HepG2 (cell line): Measurements from ENCODE around the gene RPL11. TPM values are rescaled to one million over a fixed set of nuclear protein-coding genes. Genes with fewer than 3 reads are reported as not detected.

Experiments
- ATAC-seq: fragments of 200-7000 bp; cut with Tn5 transposase; 3 replicates; pipeline ENCODE4 v1.9.1; 2020; ENCODE audit warnings: mild to moderate bottlenecking, moderate library complexity
- BruUV-seq: library from RNA; stranded (reverse); fragments of 400-500 nt; replicated peaks from 2 replicates; lab custom pipeline; 2021; lab: Mats Ljungman, UMichigan
- CTCF ChIA-PET: fragments of 300-600 bp; formaldehyde crosslinking; extraction: SDS; loops from one replicate; lab custom pipeline; 2021; ENCODE audit warnings: low total read pairs, inconsistent platforms, low intra/inter-chr PET ratio; lab: Yijun Ruan, JAX
- POLR2A ChIA-PET: fragments of 350-600 bp; sonication (Branson Sonifier 250); formaldehyde crosslinking; loops from one replicate; lab custom pipeline; 2020; ENCODE audit warnings: antibody characterized with exemption, inconsistent platforms; lab: Yijun Ruan, JAX
- DNase-seq: peaks from one replicate; pipeline ENCODE4 v3.0.0-alpha.2; 2015; ENCODE audit warnings: low spot score
- FAIRE-seq: peaks from 3 replicates; lab custom pipeline; 2011; peaks lifted over from hg19 to GRCh38; lab: Jason Lieb, UNC
- H2AFZ ChIP-seq: one replicate; pipeline ENCODE4 v1.6.1; 2011; ENCODE audit warnings: low read length, inconsistent platforms
- H3K27ac ChIP-seq: fragments of 300-600 bp; 3 replicates; pipeline ENCODE4 v1.8.0; 2011; ENCODE audit warnings: mixed run types, mild to moderate bottlenecking, mixed read lengths, low read length, inconsistent platforms; ENCODE audit not compliant: insufficient read depth; ENCODE audit errors: extremely low read length
- H3K27me3 ChIP-seq, 2 experiments: fragments of 200-600 bp in 1 of 2; 2 replicates in 1 of 2; 3 replicates in 1 of 2; pipeline versions ENCODE4 v1.6.0 to v1.8.0; 2011; ENCODE audit warnings: low read length in 2 of 2, mild to moderate bottlenecking in 2 of 2, moderate library complexity in 2 of 2, inconsistent platforms in 1 of 2; ENCODE audit not compliant: insufficient read depth in 2 of 2, control insufficient read depth in 1 of 2
- H3K36me3 ChIP-seq, 2 experiments: fragments of 200-600 bp in 1 of 2; replicated peaks in 1 of 2; 2 replicates in 1 of 2; 3 replicates in 1 of 2; pipeline versions ENCODE4 v1.5.1 to v1.8.0; 2011; ENCODE audit warnings: low read length in 2 of 2, inconsistent platforms in 1 of 2; ENCODE audit not compliant: insufficient read depth in 2 of 2, control insufficient read depth in 1 of 2
- H3K4me1 ChIP-seq: 2 replicates; pipeline ENCODE4 v1.5.1; 2012; ENCODE audit warnings: low read length, inconsistent platforms; ENCODE audit not compliant: insufficient read depth
- H3K4me2 ChIP-seq: 2 replicates; pipeline ENCODE4 v1.6.0; 2011; ENCODE audit warnings: low read depth, low read length, inconsistent platforms
- H3K4me3 ChIP-seq, 3 experiments: fragments of 200-600 bp in 1 of 3; sonication (generic), shearing (Covaris generic) in 1 of 3; replicated peaks in 1 of 3; 2 replicates each; pipeline ENCODE4 v1.5.1; 2011 to 2016; ENCODE audit warnings: low read length in 3 of 3, inconsistent platforms in 2 of 3, low read depth in 2 of 3, mild to moderate bottlenecking in 2 of 3, control low read depth in 1 of 3, mixed read lengths in 1 of 3; ENCODE audit not compliant: insufficient read depth in 1 of 3
- H3K79me2 ChIP-seq: one replicate; pipeline ENCODE4 v1.6.1; 2011; ENCODE audit warnings: low read length, inconsistent platforms; ENCODE audit not compliant: insufficient read depth
- H3K9ac ChIP-seq: 2 replicates; pipeline ENCODE4 v1.6.0; 2011; ENCODE audit warnings: mild to moderate bottlenecking, low read depth, low read length, inconsistent platforms; ENCODE audit not compliant: insufficient read depth
- H3K9me3 ChIP-seq: 2 replicates; pipeline ENCODE4 v1.5.1; 2012; ENCODE audit warnings: mild to moderate bottlenecking, low read length
- H4K20me1 ChIP-seq: 2 replicates; pipeline ENCODE4 v1.6.0; 2011; ENCODE audit warnings: inconsistent platforms, mild to moderate bottlenecking, low read length, moderate library complexity; ENCODE audit not compliant: insufficient read depth
- ATAD3A ChIP-seq: sonication (generic); formaldehyde crosslinking; IDR thresholded peaks from 2 replicates; pipeline ENCODE4 v1.4.0; 2020; ENCODE audit warnings: missing genetic modification reagents
- GATAD2A ChIP-seq: IDR thresholded peaks from 2 replicates; pipeline ENCODE4 v1.6.1; 2016
- REXO4 ChIP-seq: sonication (generic); formaldehyde crosslinking; IDR thresholded peaks from 2 replicates; pipeline ENCODE4 v1.8.0; 2022; ENCODE audit warnings: missing genetic modification reagents, mild to moderate bottlenecking, borderline replicate concordance
- SAFB2 ChIP-seq: sonication (generic); formaldehyde crosslinking; IDR thresholded peaks from 2 replicates; pipeline ENCODE4 v1.5.1; 2020; ENCODE audit warnings: missing genetic modification reagents, low read depth, mild to moderate bottlenecking, borderline replicate concordance
- SP140L ChIP-seq: sonication (generic); formaldehyde crosslinking; IDR thresholded peaks from 2 replicates; pipeline ENCODE4 v1.4.0; 2020; ENCODE audit warnings: missing genetic modification reagents, borderline replicate concordance
- ZNF121 ChIP-seq: sonication (generic); formaldehyde crosslinking; IDR thresholded peaks from 2 replicates; pipeline ENCODE4 v1.5.0; 2020; ENCODE audit warnings: mild to moderate bottlenecking, missing genetic modification reagents
- WGBS: methylation state at CpG from one replicate; pipeline ENCODE4 v1.1.6; 2017; ENCODE audit warnings: low lambda C conversion rate; 5-methylcytosine and 5-hydroxymethylcytosine counted together
- in situ Hi-C: cut with HindIII; loops from 2 replicates; pipeline ENCODE4 v1.10.0; 2017; ENCODE audit warnings: low pct_unique_long_range_greater_than_20kb; ENCODE audit not compliant: extremely low pct_ligation_motif_present
- intact Hi-C: fragments of 100-400 bp; cut with micrococcal nuclease; formaldehyde crosslinking; loops from one replicate; pipeline ENCODE4 v1.10.0; 2022; ENCODE audit not compliant: unreplicated experiment
- polyA plus RNA-seq, 8 experiments: library from polyadenylated mRNA; depleted of rRNA in 3 of 8; stranded (reverse) in 7 of 8; unstranded in 1 of 8; fragments of >200 nt; fragmentation: Illumina TruSeq in 4 of 8; extraction: Trizol in 4 of 8; gene quantifications; 2 replicates each; pipeline versions ENCODE4 v1.2.1 to v1.2.3, GENCODE V29; 2011 to 2016; ENCODE audit warnings: low read depth in 4 of 8, missing spikeins in 1 of 8, mixed read lengths in 1 of 8; ENCODE audit not compliant: insufficient read depth in 1 of 8
- total RNA-seq, 5 experiments: library from RNA; depleted of rRNA; stranded (reverse); fragments of >200 nt; fragmentation: Illumina TruSeq; extraction: Trizol; gene quantifications; 2 replicates each; pipeline ENCODE4 v1.2.3, GENCODE V29; 2016; ENCODE audit warnings: low read depth in 1 of 5

Gene RPL11
- total and polyA plus RNA-seq, 2 of the 13 experiments (the other 11 are each of a cell fraction or from before 2014, with no cell fraction given) = 1,682 to 2,010 TPM

DNA sequence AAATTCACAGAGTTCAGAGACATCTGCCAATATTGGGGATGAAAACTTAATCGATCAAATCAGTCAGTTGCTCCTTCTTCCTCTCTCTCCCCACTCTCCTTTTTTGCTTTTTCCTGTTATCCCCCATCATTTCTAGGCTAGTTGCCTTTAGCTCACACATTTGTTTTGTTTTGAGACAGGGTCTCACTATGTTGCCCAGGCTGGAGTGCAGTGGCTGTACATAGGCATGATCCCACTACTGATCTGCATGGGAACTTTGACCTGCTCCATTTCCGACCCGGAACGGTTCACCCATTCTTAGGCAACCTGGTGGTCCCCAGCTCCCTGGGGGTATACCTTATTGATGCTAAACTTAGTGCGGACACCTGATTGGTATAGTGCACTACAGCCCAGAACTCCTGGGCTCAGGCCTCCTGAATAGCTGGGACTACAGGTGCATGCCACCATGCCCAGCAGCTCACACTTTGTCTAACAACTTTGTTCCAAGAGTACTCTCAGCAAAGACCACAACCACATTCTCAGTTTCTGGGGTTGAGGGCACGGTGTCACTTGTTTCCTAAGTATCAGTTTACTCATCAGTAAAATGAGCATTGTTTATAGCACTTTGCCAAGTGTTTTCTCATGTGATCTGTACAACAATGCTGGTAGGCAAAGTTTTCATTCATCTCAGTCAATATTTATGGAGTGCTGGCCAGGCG is 45.0 kb downstream of the RPL11 start:
- BruUV-seq = no TSS peak
- ATAC-seq = no peak
- H3K9me3 ChIP-seq = no peaks in the 10 kb centered on the region
- no peaks in the 10 kb centered on the region for H3K27me3 ChIP-seq
- no peaks in the 10 kb centered on the region for H4K20me1 ChIP-seq
- TF ChIP-seq ZNF121 (CRISPR knock-in tag) = peak; percentile 79
- no peak for TF ChIP-seq SP140L (CRISPR knock-in tag)
- TF ChIP-seq SAFB2 (CRISPR knock-in tag) = no peak
- no peak for TF ChIP-seq ATAD3A
- no peak for FAIRE-seq
- WGBS = 87% methylated on average over 6 of the region's 7 CpGs
- no peak overlapping the region for H3K9ac ChIP-seq
- intact Hi-C loops = no loop called here
- H3K79me2 ChIP-seq = no peaks in the 10 kb centered on the region
- H3K27ac ChIP-seq = no peak overlapping the region
- in situ Hi-C loops = no loop called here
- ChIA-PET POLR2A (no interaction called here), CTCF (no interaction called here)
- no peak overlapping the region for H3K4me2 ChIP-seq
- H3K4me1 ChIP-seq = peaks cover 9% of the 10 kb centered on the region
- H3K36me3 ChIP-seq = peaks cover 0 to 4% of the 10 kb centered on the region in 2 experiments; a peak in 1 of 5 replicates
- H2AFZ ChIP-seq = no peak overlapping the region
- H3K4me3 ChIP-seq = no peak overlapping the region
- no peak for DNase-seq

GRCh38 chr1:23741609-23742008 is 50.0 kb downstream of the RPL11 start:
- H3K9ac ChIP-seq = no peak overlapping the region
- peaks cover 26% of the 10 kb centered on the region for H3K4me1 ChIP-seq
- H4K20me1 ChIP-seq = peaks cover 8% of the 10 kb centered on the region
- H2AFZ ChIP-seq = no peak overlapping the region
- 91% methylated on average over 5 of the region's 5 CpGs for WGBS
- peaks cover 30% of the 10 kb centered on the region for H3K79me2 ChIP-seq
- H3K9me3 ChIP-seq = no peaks in the 10 kb centered on the region
- TF ChIP-seq GATAD2A = no peak
- no peak for TF ChIP-seq REXO4 (CRISPR knock-in tag)
- TF ChIP-seq, all 625 proteins: peak for 0
- Histone ChIP-seq H3K36me3 (peaks cover under 1 to 5% of the 10 kb centered on the region in 2 experiments; a peak in 1 of 5 replicates), H3K27me3 (no peaks in the 10 kb centered on the region; a peak in 1 of 5 replicates), H3K27ac (no peak overlapping the region), H3K4me3 (no peak overlapping the region), H3K4me2 (no peak overlapping the region)
- POLR2A ChIA-PET = no interaction called here
- DNase-seq (no peak), ATAC-seq (no peak), FAIRE-seq (no peak)
- in situ Hi-C loops = no loop called here
- CTCF ChIA-PET = no interaction called here
- intact Hi-C loops = loop anchor here (10.0 kb wide), 1 partner anchor 187 kb away; the partner anchor contains the start of gene ID3
- no TSS peak for BruUV-seq
